ENCODE data around the gene MAPK8IP2. TPM values are rescaled to one million over a fixed set of nuclear protein-coding genes. Genes with fewer than 3 reads are reported as not detected.
A peak's percentile ranks its signal among the peaks of the same experiment; 100 is the strongest.

The MAPK8IP2 gene
- total RNA-seq, 1 donor: 0.36 TPM

- no peak overlapping the region for H3K4me3 ChIP-seq (ENCODE audit: insufficient read depth, low read length)
- no peaks in the 10 kb centered on the region for H3K27me3 ChIP-seq (ENCODE audit: insufficient read depth, low read length)
- H4K20me1 ChIP-seq (ENCODE audit: insufficient read depth, low read length): no peaks in the 10 kb centered on the region
- peak; percentile 8 for DNase-seq (ENCODE audit: insufficient read length, low spot score, missing footprints)
- H3K27ac ChIP-seq (ENCODE audit: low read depth, low read length): no peak overlapping the region
- H3K79me2 ChIP-seq (ENCODE audit: insufficient read depth, low read length): peaks cover 13% of the 10 kb centered on the region
- TF ChIP-seq CTCF (IDR thresholded peaks at IDR 0.05; ENCODE audit: extremely low read depth, low read depth, low read length): no peak
- peaks cover 2% of the 10 kb centered on the region for H3K36me3 ChIP-seq (ENCODE audit: insufficient read depth, low read length)
- no peak overlapping the region for H2AFZ ChIP-seq (ENCODE audit: low read length)
- H3K9me3 ChIP-seq (ENCODE audit: low read depth, low read length): no peaks in the 10 kb centered on the region
- H3K4me1 ChIP-seq (ENCODE audit: insufficient read depth, low read length): peaks cover 14% of the 10 kb centered on the region
- no peak overlapping the region for H3K4me2 ChIP-seq (ENCODE audit: insufficient read depth, low read length)
Observed at GRCh38 chr22:50585238-50585637, 15.4 kb upstream of the MAPK8IP2 start.

- H2AFZ ChIP-seq (ENCODE audit: low read length): no peak overlapping the region
- H3K79me2 ChIP-seq (ENCODE audit: insufficient read depth, low read length): peaks cover 13% of the 10 kb centered on the region
- H3K27ac ChIP-seq (ENCODE audit: low read depth, low read length): no peak overlapping the region
- TF ChIP-seq CTCF (IDR thresholded peaks at IDR 0.05; ENCODE audit: extremely low read depth, low read depth, low read length): no peak
- H3K9me3 ChIP-seq (ENCODE audit: low read depth, low read length): no peaks in the 10 kb centered on the region
- DNase-seq (ENCODE audit: insufficient read length, low spot score, missing footprints): peak; percentile 23
- H3K36me3 ChIP-seq (ENCODE audit: insufficient read depth, low read length): no peaks in the 10 kb centered on the region
- H4K20me1 ChIP-seq (ENCODE audit: insufficient read depth, low read length): no peaks in the 10 kb centered on the region
- peaks cover 2% of the 10 kb centered on the region for H3K27me3 ChIP-seq (ENCODE audit: insufficient read depth, low read length)
- H3K4me2 ChIP-seq (ENCODE audit: insufficient read depth, low read length): no peak overlapping the region
- peaks cover 14% of the 10 kb centered on the region for H3K4me1 ChIP-seq (ENCODE audit: insufficient read depth, low read length)
- H3K4me3 ChIP-seq (ENCODE audit: insufficient read depth, low read length): no peak overlapping the region
Observed at GRCh38 chr22:50585781-50586180, 14.8 kb upstream of the MAPK8IP2 start.

- Histone ChIP-seq H2AFZ (ENCODE audit: low read length) (no peak overlapping the region), H3K79me2 (ENCODE audit: insufficient read depth, low read length) (peaks cover 11% of the 10 kb centered on the region), H3K4me3 (ENCODE audit: insufficient read depth, low read length) (no peak overlapping the region), H3K27ac (ENCODE audit: low read depth, low read length) (no peak overlapping the region), H3K9me3 (ENCODE audit: low read depth, low read length) (no peaks in the 10 kb centered on the region), H4K20me1 (ENCODE audit: insufficient read depth, low read length) (no peaks in the 10 kb centered on the region), H3K4me1 (ENCODE audit: insufficient read depth, low read length) (peaks cover 14% of the 10 kb centered on the region), H3K36me3 (ENCODE audit: insufficient read depth, low read length) (no peaks in the 10 kb centered on the region), H3K4me2 (ENCODE audit: insufficient read depth, low read length) (no peak overlapping the region), H3K27me3 (ENCODE audit: insufficient read depth, low read length) (peaks cover 3% of the 10 kb centered on the region)
- no peak for TF ChIP-seq CTCF (IDR thresholded peaks at IDR 0.05; ENCODE audit: extremely low read depth, low read depth, low read length)
- DNase-seq (ENCODE audit: insufficient read length, low spot score, missing footprints): peak; percentile 22
Observed at GRCh38 chr22:50586416-50586815, 14.2 kb upstream of the MAPK8IP2 start.

- Histone ChIP-seq H3K27ac (ENCODE audit: low read depth, low read length) (no peak overlapping the region), H4K20me1 (ENCODE audit: insufficient read depth, low read length) (no peaks in the 10 kb centered on the region), H3K9me3 (ENCODE audit: low read depth, low read length) (no peaks in the 10 kb centered on the region), H3K27me3 (ENCODE audit: insufficient read depth, low read length) (peaks cover 3% of the 10 kb centered on the region), H3K4me3 (ENCODE audit: insufficient read depth, low read length) (no peak overlapping the region), H3K79me2 (ENCODE audit: insufficient read depth, low read length) (peaks cover 4% of the 10 kb centered on the region), H3K4me2 (ENCODE audit: insufficient read depth, low read length) (no peak overlapping the region), H2AFZ (ENCODE audit: low read length) (no peak overlapping the region), H3K4me1 (ENCODE audit: insufficient read depth, low read length) (peaks cover 7% of the 10 kb centered on the region), H3K36me3 (ENCODE audit: insufficient read depth, low read length) (no peaks in the 10 kb centered on the region)
- peak; percentile 1 for DNase-seq (ENCODE audit: insufficient read length, low spot score, missing footprints)
- TF ChIP-seq CTCF (IDR thresholded peaks at IDR 0.05; ENCODE audit: extremely low read depth, low read depth, low read length): no peak
Observed at GRCh38 chr22:50587407-50587806, 13.2 kb upstream of the MAPK8IP2 start.
